HFFc6 (cell line): Measurements from ENCODE around the gene SFXN2. TPM values are rescaled to one million over a fixed set of nuclear protein-coding genes. Genes with fewer than 3 reads are reported as not detected.
A peak's percentile ranks its signal among the peaks of the same experiment; 100 is the strongest.

Experiments used
- DNase-seq: peaks from one replicate; pipeline ENCODE4 v3.0.0-alpha.2; 2018
- H3K27ac Mint-ChIP-seq: 2 replicates; pipeline ENCODE4 v1.8.0; 2020; ENCODE audit warnings: mild to moderate bottlenecking, mixed read lengths
- H3K27me3 Mint-ChIP-seq: 2 replicates; pipeline ENCODE4 v1.8.0; 2021; ENCODE audit warnings: mild to moderate bottlenecking, moderate library complexity, mixed read lengths; ENCODE audit not compliant: insufficient read depth
- H3K36me3 Mint-ChIP-seq: 2 replicates; pipeline ENCODE4 v1.8.0; 2021; ENCODE audit warnings: low read depth, mixed read lengths
- H3K4me1 Mint-ChIP-seq: 2 replicates; pipeline ENCODE4 v1.8.0; 2020; ENCODE audit warnings: low read depth, mixed read lengths
- H3K4me3 Mint-ChIP-seq: 2 replicates; pipeline ENCODE4 v1.8.0; 2020; ENCODE audit warnings: mild to moderate bottlenecking, moderate library complexity, mixed read lengths
- H3K9me3 Mint-ChIP-seq: 2 replicates; pipeline ENCODE4 v1.8.0; 2020; ENCODE audit warnings: mild to moderate bottlenecking, mixed read lengths
- CTCF ChIP-seq: fragments of 200-600 bp; sonication (generic); IDR thresholded peaks from 2 replicates; pipeline ENCODE4 v1.5.0; 2021; ENCODE audit warnings: antibody characterized with exemption, mild to moderate bottlenecking
- total RNA-seq, 6 experiments: library from RNA; stranded (reverse); fragmentation: NEBNext Ultra II Directional; extraction: Animal tissue kit (Norgen Biotek cat#: 25700); gene quantifications; 2 replicates in 1 of 6; 3 replicates in 5 of 6; pipeline ENCODE4 v1.2.3, GENCODE V29; 2021

Gene SFXN2
- total RNA-seq, 6 experiments from 2014 or later = 2.2 to 4.4 (median 3.5) TPM

GRCh38 chr10:102782673-102783551, 68.5 kb downstream of the SFXN2 start:
- Mint-ChIP-seq H3K4me1 (peaks cover 67% of the 10 kb centered on the region), H3K27ac (peak overlapping the region; percentile 28; the same call in 1 of the 2 replicates), H3K36me3 (peaks cover 6% of the 10 kb centered on the region; the same call in 1 of the 2 replicates), H3K4me3 (peak overlapping the region; percentile 49; the same call in 1 of the 2 replicates), H3K27me3 (peaks cover 2% of the 10 kb centered on the region), H3K9me3 (no peaks in the 10 kb centered on the region)
- TF ChIP-seq CTCF = no peak
- no peak for DNase-seq

- Mint-ChIP-seq H3K36me3 (peaks cover 6% of the 10 kb centered on the region; the same call in 1 of the 2 replicates), H3K4me1 (peaks cover 65% of the 10 kb centered on the region), H3K4me3 (no peak overlapping the region), H3K27ac (no peak overlapping the region), H3K9me3 (no peaks in the 10 kb centered on the region), H3K27me3 (no peaks in the 10 kb centered on the region; the same call in 1 of the 2 replicates)
- no peak for DNase-seq
- TF ChIP-seq CTCF = no peak
Observed at GRCh38 chr10:102783568-102783967, 69.1 kb downstream of the SFXN2 start.

GRCh38 chr10:102785818-102786217, 71.4 kb downstream of the SFXN2 start:
- no peak overlapping the region for H3K4me3 Mint-ChIP-seq
- TF ChIP-seq CTCF = no peak
- no peaks in the 10 kb centered on the region for H3K36me3 Mint-ChIP-seq
- no peaks in the 10 kb centered on the region; the same call in 1 of the 2 replicates for H3K27me3 Mint-ChIP-seq
- peaks cover 52% of the 10 kb centered on the region for H3K4me1 Mint-ChIP-seq
- H3K27ac Mint-ChIP-seq = no peak overlapping the region
- no peaks in the 10 kb centered on the region for H3K9me3 Mint-ChIP-seq
- no peak for DNase-seq

- TF ChIP-seq CTCF = no peak
- peak; percentile 25 for DNase-seq
- Mint-ChIP-seq H3K9me3 (no peaks in the 10 kb centered on the region), H3K4me1 (peaks cover 45% of the 10 kb centered on the region), H3K27me3 (no peaks in the 10 kb centered on the region), H3K27ac (peak overlapping the region; percentile 51), H3K4me3 (no peak overlapping the region), H3K36me3 (no peaks in the 10 kb centered on the region)
Observed at GRCh38 chr10:102791754-102792395, 77.4 kb downstream of the SFXN2 start.

Other genes with a start within 250 kb of the SFXN2 start
- gene ACTR1A, start 211.9 kb upstream of the SFXN2 start, total RNA-seq = 100 to 1,000 TPM; 125 to 175 (median 152) TPM
- 10 to 100 TPM; 12.8 to 16.8 (median 15.2) TPM for gene SUFU, start 210.7 kb upstream of the SFXN2 start, total RNA-seq
- 100 to 1,000 TPM; 123 to 148 (median 135) TPM for gene TRIM8, start 70.2 kb upstream of the SFXN2 start, total RNA-seq
- 10 to 100 TPM; 13.2 to 18.4 (median 16.8) TPM for gene ARL3, start 239 bp upstream of the SFXN2 start, total RNA-seq
- 10 to 100 TPM; 34.9 to 40.7 (median 38.6) TPM for gene WBP1L, start 29.3 kb downstream of the SFXN2 start, total RNA-seq
- not detected for gene CYP17A1, start 122.8 kb downstream of the SFXN2 start, total RNA-seq
- gene BORCS7, start 139.6 kb downstream of the SFXN2 start, total RNA-seq = 10 to 100 TPM; 11.5 to 18.1 (median 13.5) TPM
- gene AS3MT, start 154.8 kb downstream of the SFXN2 start, total RNA-seq = 1 to 10 TPM; 2.4 to 3.9 (median 2.9) TPM
- 1 to 10 TPM; 7.7 to 9.1 (median 8.1) TPM for gene CNNM2, start 203.7 kb downstream of the SFXN2 start, total RNA-seq